ENCODE measurements around the gene CTDSPL.
"Not testable (repeated sequence)": the region's sequence is repeated elsewhere in the genome, so short reads cannot be mapped to it uniquely, and the experiment has no call there.

Gene CTDSPL

GRCh38 chr3:37861620-37862041, at the start of gene CTDSPL:
CTDSPL (plus strand) TSS chr3:37861880; CDS start chr3:37862200, 320 bp downstream.
- FAIRE-seq = no peak

GRCh38 chr3:37812499-37812896, 49.2 kb upstream of the CTDSPL start:
- no peak for FAIRE-seq

- no peak for FAIRE-seq
Measured at GRCh38 chr3:37813403-37813802, 48.3 kb upstream of the CTDSPL start.

- peak; percentile 46 for FAIRE-seq
Measured at GRCh38 chr3:37814547-37814946, 47.1 kb upstream of the CTDSPL start.

GRCh38 chr3:37815156-37815555, 46.5 kb upstream of the CTDSPL start:
- FAIRE-seq = not testable (repeated sequence)

- no peak for FAIRE-seq
Measured at GRCh38 chr3:37816271-37816670, 45.4 kb upstream of the CTDSPL start.

- no peak for FAIRE-seq
Measured at GRCh38 chr3:37819591-37819990, 42.1 kb upstream of the CTDSPL start.

- no peak for FAIRE-seq
Measured at GRCh38 chr3:37820286-37820685, 41.4 kb upstream of the CTDSPL start.

GRCh38 chr3:37823189-37823588, 38.5 kb upstream of the CTDSPL start:
- no peak for FAIRE-seq

GRCh38 chr3:37824090-37824953, 37.4 kb upstream of the CTDSPL start:
- no peak for FAIRE-seq

- FAIRE-seq = no peak
Measured at GRCh38 chr3:37824954-37825328, 36.7 kb upstream of the CTDSPL start.

- FAIRE-seq = no peak
Measured at GRCh38 chr3:37825744-37826400, 35.8 kb upstream of the CTDSPL start.

GRCh38 chr3:37826502-37826901, 35.2 kb upstream of the CTDSPL start:
- FAIRE-seq = no peak

- no peak for FAIRE-seq
Measured at GRCh38 chr3:37826933-37827332, 34.7 kb upstream of the CTDSPL start.

GRCh38 chr3:37832480-37832879, 29.2 kb upstream of the CTDSPL start:
- FAIRE-seq = no peak

- FAIRE-seq = no peak
Measured at GRCh38 chr3:37833302-37834186, 28.1 kb upstream of the CTDSPL start.

GRCh38 chr3:37836589-37836988, 25.1 kb upstream of the CTDSPL start:
- FAIRE-seq = no peak

GRCh38 chr3:37847689-37848088, 14.0 kb upstream of the CTDSPL start:
- no peak for FAIRE-seq

GRCh38 chr3:37849146-37849923, 12.3 kb upstream of the CTDSPL start:
- FAIRE-seq = no peak

GRCh38 chr3:37852097-37852496, 9.6 kb upstream of the CTDSPL start:
- FAIRE-seq = no peak

- no peak for FAIRE-seq
Measured at GRCh38 chr3:37852771-37853170, 8.9 kb upstream of the CTDSPL start.

GRCh38 chr3:37853691-37854413, 7.8 kb upstream of the CTDSPL start:
- no peak for FAIRE-seq

Measured in endometrium (tissue), 2 donors.